GM12872 (cell line): ENCODE data around the gene ROR1.

Experiments
- TF ChIP-seq, protein P1 (sequence below): IDR thresholded peaks from 3 replicates; pipeline ENCODE4 v1.5.1; 2011; ENCODE audit warnings: low read depth, mild to moderate bottlenecking, low read length, moderate library complexity; ENCODE audit not compliant: insufficient read depth

Gene ROR1

DNA sequence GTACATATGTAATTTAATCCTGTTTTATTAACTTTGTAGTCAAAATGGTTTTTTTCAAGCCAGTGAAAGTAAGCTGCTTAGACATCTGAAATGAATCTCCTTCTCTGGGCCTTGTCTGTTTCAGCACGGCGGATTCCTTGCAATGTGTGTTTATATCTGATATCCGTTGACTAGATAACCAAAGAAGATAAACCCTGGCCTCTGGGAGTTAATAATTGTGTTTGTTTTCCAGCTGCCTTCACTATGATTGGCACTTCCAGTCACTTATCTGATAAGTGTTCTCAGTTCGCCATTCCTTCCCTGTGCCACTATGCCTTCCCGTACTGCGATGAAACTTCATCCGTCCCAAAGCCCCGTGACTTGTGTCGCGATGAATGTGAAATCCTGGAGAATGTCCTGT is 366.1 kb downstream of the ROR1 start:
- TF ChIP-seq, protein P1, sequence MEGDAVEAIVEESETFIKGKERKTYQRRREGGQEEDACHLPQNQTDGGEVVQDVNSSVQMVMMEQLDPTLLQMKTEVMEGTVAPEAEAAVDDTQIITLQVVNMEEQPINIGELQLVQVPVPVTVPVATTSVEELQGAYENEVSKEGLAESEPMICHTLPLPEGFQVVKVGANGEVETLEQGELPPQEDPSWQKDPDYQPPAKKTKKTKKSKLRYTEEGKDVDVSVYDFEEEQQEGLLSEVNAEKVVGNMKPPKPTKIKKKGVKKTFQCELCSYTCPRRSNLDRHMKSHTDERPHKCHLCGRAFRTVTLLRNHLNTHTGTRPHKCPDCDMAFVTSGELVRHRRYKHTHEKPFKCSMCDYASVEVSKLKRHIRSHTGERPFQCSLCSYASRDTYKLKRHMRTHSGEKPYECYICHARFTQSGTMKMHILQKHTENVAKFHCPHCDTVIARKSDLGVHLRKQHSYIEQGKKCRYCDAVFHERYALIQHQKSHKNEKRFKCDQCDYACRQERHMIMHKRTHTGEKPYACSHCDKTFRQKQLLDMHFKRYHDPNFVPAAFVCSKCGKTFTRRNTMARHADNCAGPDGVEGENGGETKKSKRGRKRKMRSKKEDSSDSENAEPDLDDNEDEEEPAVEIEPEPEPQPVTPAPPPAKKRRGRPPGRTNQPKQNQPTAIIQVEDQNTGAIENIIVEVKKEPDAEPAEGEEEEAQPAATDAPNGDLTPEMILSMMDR, result no peak

DNA sequence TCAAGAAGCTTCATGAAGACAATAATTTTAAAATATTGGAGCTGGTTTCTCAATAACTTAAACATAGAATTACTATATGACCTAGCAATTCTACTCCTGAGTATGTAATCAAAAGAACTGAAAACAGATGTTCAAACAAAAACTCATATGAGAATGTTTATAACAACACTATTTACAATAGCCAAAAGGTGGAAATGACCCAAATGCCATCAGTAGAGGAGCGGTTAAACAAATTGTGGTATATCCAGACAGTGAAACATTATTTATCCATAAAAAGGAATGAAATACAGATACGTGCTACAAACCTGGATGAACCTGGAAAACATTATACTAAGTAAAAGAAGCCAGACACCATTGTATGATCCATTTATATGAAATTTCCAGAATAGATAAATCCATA is 366.8 kb downstream of the ROR1 start:
- TF ChIP-seq, protein P1, result no peak

DNA sequence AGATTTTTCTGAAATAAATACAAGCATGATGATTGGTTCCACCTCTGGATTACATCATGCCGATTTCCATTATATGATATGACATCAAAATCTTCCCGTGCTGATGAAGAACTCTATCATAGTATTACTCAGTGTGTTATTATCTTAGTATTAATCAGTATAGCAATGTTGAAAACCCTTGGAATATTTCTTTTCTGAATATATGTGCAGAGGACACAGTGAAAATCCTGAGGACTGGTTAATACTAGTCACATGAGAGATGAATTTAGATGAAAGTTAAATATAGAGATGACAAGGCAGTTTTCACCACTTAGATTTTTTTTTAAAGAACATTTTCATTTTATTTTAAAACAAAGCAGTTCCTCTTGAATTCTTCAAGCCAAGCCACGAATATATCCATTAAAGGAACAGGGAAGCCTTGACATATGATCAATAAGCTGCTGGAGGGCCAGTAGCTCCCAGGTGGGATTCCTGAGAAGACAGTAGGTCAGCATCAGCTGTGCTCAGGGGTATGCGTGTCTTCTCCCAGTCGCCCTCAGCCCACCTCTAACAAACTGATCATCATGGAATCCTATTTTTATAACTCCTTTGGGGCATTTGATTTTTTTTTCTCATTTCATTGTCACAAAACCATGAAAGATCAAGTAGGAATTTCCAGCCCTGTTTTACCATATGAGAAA is 373.4 kb downstream of the ROR1 start:
- TF ChIP-seq, protein P1, result no peak

DNA sequence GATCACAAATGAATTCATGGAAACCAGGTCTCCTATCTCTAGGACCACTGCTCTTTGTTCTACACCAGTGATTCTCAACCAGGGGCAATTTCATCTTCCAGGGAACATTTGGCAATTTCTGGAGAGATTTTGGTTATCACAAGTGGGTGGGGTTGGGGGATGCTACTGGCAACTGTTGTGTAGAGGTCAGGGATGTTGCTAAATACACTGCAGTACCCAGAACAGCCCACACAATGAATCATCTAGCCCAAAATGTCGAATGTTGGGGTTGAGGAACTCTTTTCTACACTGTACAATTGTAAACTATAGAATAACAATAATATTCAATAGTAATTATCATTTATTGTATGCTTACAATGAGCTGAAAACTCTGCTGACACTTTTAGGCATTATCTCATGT is 373.9 kb downstream of the ROR1 start:
- TF ChIP-seq, protein P1, result no peak

DNA sequence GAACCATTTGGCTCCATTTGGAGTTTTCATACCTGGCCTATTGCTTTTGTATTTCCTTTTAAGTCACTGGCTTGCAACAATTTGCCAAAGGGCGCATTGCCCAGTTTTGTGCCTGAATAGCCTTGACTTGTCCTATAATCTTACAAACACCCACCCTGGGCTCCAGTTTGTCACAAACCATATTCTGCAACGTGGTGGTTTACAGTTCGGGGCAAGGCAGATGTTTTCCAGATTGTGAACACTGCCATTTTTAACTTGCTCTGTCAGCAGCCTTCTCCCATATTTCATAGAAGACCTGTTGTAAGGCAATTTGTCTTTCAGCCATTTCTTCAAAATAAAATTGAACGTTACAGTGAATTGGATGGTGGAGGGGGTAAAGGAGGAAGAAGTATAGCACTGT is 376.4 kb downstream of the ROR1 start:
- TF ChIP-seq, protein P1, result no peak

DNA sequence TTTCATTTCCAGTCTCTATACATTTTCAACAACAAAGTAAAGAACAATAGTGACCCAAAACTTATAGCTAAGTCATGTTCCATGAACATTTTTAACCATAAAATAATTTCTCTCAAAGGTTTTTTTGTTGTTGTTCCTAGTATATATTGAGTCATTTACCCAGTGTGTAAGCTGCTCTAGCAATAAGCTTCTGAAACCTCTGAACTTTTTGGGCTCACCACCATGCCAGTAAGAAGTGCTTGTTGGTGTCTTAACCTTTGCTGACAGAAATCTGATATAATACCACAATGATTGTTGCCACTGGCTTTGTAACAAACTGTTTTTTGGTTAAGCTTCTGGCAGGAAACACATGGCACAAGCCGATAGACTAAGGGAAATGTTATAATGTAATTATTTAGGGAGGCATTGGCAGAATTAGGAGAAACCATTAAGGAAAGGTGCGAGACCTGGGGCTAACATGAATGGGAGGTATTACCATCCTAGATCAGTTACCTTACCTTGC is 377.0 kb downstream of the ROR1 start:
- TF ChIP-seq, protein P1, result no peak

DNA sequence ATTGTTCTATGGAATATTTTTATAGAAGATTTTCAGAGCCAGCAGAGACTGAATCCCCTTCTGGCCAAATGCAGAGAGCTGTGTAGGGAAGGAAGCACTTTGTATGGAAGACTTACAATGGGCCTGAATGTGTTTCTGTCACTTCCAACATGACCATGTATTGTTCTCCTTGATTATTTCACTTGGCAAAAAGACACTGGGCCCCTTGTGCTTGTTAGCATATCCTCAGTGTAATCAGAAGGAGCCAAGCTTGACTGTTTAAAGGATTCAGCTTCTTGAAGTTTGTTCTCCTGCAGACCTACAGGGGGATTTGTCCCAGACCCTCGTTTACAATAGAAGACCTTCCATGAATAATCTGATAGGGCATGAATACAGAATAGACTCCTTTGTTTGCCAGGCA is 381.5 kb downstream of the ROR1 start:
- TF ChIP-seq, protein P1, result no peak
